PC-9 (cell line): ENCODE data around the gene TPP1. TPM values are rescaled to one million over a fixed set of nuclear protein-coding genes. Genes with fewer than 3 reads are reported as not detected.

Experiments used
- BruUV-seq: library from RNA; stranded (reverse); fragments of 400-500 nt; replicated peaks from 2 replicates; lab custom pipeline; 2021; lab: Mats Ljungman, UMichigan
- CTCF ChIA-PET: fragments of 300-600 bp; sonication (Branson Sonifier 250); formaldehyde crosslinking; loops from one replicate; lab custom pipeline; 2022; ENCODE audit warnings: antibody characterized with exemption; lab: Charles Lee
- POLR2A ChIA-PET: fragments of 300-600 bp; sonication (Branson Sonifier 250); formaldehyde crosslinking; loops from one replicate; lab custom pipeline; 2022; ENCODE audit warnings: antibody characterized with exemption; ENCODE audit not compliant: unreplicated experiment; lab: Charles Lee
- DNase-seq, 2 experiments: peaks; one replicate each; pipeline versions ENCODE4 v3.0.0 to v3.0.0-alpha.2; 2015 to 2022; ENCODE audit warnings: mixed read lengths in 1 of 2
- H2AFZ ChIP-seq: fragments of 200-600 bp; sonication (generic); 2 replicates; pipeline ENCODE4 v1.8.1; 2017; ENCODE audit warnings: antibody characterized with exemption
- H3F3A ChIP-seq: fragments of 200-600 bp; sonication (generic); 2 replicates; pipeline ENCODE4 v1.8.1; 2017; ENCODE audit warnings: antibody characterized with exemption, mild to moderate bottlenecking, low read depth; ENCODE audit not compliant: insufficient read depth
- H3K27ac ChIP-seq: fragments of 200-600 bp; sonication (generic); 2 replicates; pipeline ENCODE4 v1.6.1; 2016; ENCODE audit warnings: mixed run types
- H3K27me3 ChIP-seq: fragments of 200-600 bp; sonication (generic); 2 replicates; pipeline ENCODE4 v1.6.1; 2016; ENCODE audit warnings: low read depth, mixed run types; ENCODE audit not compliant: insufficient read depth
- H3K36me3 ChIP-seq: fragments of 200-600 bp; sonication (generic); 2 replicates; pipeline ENCODE4 v1.6.1; 2016; ENCODE audit warnings: low read depth, mixed run types
- H3K4me1 ChIP-seq: fragments of 200-600 bp; sonication (generic); replicated peaks from 2 replicates; pipeline ENCODE4 v1.6.1; 2016; ENCODE audit warnings: mixed run types; ENCODE audit not compliant: insufficient read depth
- H3K4me2 ChIP-seq: fragments of 200-600 bp; sonication (generic); 2 replicates; pipeline ENCODE4 v1.6.1; 2017; ENCODE audit warnings: mixed run types
- H3K4me3 ChIP-seq: fragments of 200-600 bp; sonication (generic); 2 replicates; pipeline ENCODE4 v1.6.1; 2016; ENCODE audit warnings: mixed run types
- H3K79me2 ChIP-seq: fragments of 200-600 bp; sonication (generic); 2 replicates; pipeline ENCODE4 v1.6.1; 2017; ENCODE audit warnings: low read depth, mixed run types
- H3K9me2 ChIP-seq: fragments of 200-600 bp; sonication (generic); 2 replicates; pipeline ENCODE4 v1.8.1; 2017; ENCODE audit warnings: mild to moderate bottlenecking; ENCODE audit not compliant: insufficient read depth
- H3K9me3 ChIP-seq: fragments of 200-600 bp; sonication (generic); 2 replicates; pipeline ENCODE4 v1.8.1; 2016; ENCODE audit warnings: low read depth; ENCODE audit not compliant: insufficient read depth
- H4K20me1 ChIP-seq: fragments of 200-600 bp; sonication (generic); 2 replicates; pipeline ENCODE4 v1.8.1; 2017; ENCODE audit not compliant: insufficient read depth
- EZH2 ChIP-seq: fragments of 200-600 bp; sonication (generic); IDR thresholded peaks from 2 replicates; pipeline ENCODE4 v1.8.0; 2017; ENCODE audit warnings: antibody characterized with exemption, low read depth
- intact Hi-C: fragments of 100-400 bp; cut with micrococcal nuclease; formaldehyde crosslinking; loops from one replicate; pipeline ENCODE4 v1.10.0; 2022; ENCODE audit not compliant: unreplicated experiment
- total RNA-seq: library from RNA; stranded (reverse); gene quantifications from 2 replicates; pipeline ENCODE4 v1.2.3, GENCODE V29; 2021
- TF ChIP-seq, protein P1 (sequence below): fragments of 200-600 bp; sonication (generic); conservative IDR thresholded peaks from 2 replicates; pipeline ENCODE4 v1.6.1; 2017; ENCODE audit warnings: mixed run types, antibody characterized with exemption, mild to moderate bottlenecking, moderate library complexity

TPP1 gene
- total RNA-seq, 1 experiment from 2014 or later: 31.4 TPM

DNA sequence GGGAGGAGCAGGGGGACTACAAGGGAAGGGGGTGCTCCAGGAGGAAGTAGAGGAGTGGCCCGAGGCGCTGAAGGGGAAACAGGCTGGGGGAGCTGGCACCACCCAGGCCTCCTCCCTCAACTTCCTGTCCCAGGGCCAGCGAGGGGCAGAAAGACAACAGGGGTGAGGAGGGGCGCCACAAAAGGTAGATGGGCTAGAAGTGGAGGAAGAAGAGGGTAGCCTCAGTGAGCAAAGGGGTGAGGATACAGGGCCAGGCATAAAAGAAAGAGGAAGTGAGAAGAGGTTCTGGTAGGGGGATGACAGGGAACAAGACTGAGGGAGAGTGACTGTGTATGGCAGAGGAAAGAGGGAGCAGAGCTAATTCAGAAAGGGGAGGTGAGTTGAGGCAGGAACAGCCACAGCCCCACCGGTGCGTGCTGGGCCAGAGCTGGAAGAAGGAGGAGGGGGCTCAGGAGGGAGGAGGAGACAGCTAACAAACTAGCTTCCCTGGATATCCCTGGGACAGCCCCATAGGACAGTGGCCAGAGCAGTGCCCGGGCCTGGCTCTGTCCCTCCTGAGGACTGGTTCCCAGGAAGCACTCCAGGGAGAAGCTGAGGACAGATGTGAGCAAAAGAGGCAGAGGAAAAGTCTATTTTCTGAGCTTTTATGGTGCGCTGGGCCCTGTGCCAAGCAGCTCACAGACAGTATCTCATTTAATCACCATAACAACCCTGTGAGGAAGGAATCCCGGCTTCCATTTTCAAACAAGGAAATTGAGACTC, 27.9 kb upstream of the TPP1 start:
- no peak overlapping the region for H3K27ac ChIP-seq
- H3K79me2 ChIP-seq: no peaks in the 10 kb centered on the region

DNA sequence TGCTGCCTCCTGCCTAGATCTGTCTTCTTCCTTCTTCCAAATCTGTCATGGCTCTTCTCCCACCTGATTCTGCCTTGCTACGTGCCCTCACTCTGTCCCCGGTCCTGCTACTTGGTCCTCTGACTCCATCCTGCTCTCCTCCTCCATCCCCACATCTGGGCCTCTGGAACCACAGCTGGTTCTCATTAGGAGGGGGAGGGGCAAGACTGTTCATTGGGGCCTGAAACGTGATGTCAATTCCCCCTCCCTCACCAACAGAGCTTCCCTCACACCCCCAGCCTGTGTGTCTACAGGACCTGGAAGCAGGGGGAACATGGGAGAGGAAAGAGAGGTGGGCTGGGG, 27.3 kb upstream of the TPP1 start:
- peaks cover 2% of the 10 kb centered on the region; the same call in 1 of the 2 replicates for H3K27me3 ChIP-seq
- ChIA-PET POLR2A (no interaction called here), CTCF (interaction anchor here (0.6 kb wide), 1 partner anchor 66 kb away, joined by 6 read pairs; no protein-coding TSS in a partner anchor)
- no TSS peak for BruUV-seq
- intact Hi-C loops: no loop called here
- no peaks in the 10 kb centered on the region for H3F3A ChIP-seq
- no peak overlapping the region for H3K27ac ChIP-seq
- TF ChIP-seq EZH2: no peak
- TF ChIP-seq, protein P1, sequence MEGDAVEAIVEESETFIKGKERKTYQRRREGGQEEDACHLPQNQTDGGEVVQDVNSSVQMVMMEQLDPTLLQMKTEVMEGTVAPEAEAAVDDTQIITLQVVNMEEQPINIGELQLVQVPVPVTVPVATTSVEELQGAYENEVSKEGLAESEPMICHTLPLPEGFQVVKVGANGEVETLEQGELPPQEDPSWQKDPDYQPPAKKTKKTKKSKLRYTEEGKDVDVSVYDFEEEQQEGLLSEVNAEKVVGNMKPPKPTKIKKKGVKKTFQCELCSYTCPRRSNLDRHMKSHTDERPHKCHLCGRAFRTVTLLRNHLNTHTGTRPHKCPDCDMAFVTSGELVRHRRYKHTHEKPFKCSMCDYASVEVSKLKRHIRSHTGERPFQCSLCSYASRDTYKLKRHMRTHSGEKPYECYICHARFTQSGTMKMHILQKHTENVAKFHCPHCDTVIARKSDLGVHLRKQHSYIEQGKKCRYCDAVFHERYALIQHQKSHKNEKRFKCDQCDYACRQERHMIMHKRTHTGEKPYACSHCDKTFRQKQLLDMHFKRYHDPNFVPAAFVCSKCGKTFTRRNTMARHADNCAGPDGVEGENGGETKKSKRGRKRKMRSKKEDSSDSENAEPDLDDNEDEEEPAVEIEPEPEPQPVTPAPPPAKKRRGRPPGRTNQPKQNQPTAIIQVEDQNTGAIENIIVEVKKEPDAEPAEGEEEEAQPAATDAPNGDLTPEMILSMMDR: no peak
- H3K4me2 ChIP-seq: no peak overlapping the region
- H3K9me3 ChIP-seq: no peaks in the 10 kb centered on the region
- H3K79me2 ChIP-seq: no peaks in the 10 kb centered on the region
- no peaks in the 10 kb centered on the region for H3K36me3 ChIP-seq
- no peak for DNase-seq
- H3K4me1 ChIP-seq: no peaks in the 10 kb centered on the region
- H4K20me1 ChIP-seq: no peaks in the 10 kb centered on the region
- no peak overlapping the region for H3K4me3 ChIP-seq
- H3K9me2 ChIP-seq: no peaks in the 10 kb centered on the region
- H2AFZ ChIP-seq: no peak overlapping the region

More for the DNA sequence above, 27.9 kb upstream of the TPP1 start:
- H3K27me3 ChIP-seq: peaks cover 2% of the 10 kb centered on the region; the same call in 1 of the 2 replicates
- no peak for TF ChIP-seq EZH2
- TF ChIP-seq, protein P1: no peak
- no peak overlapping the region for H2AFZ ChIP-seq
- H4K20me1 ChIP-seq: no peaks in the 10 kb centered on the region
- no peak overlapping the region for H3K4me3 ChIP-seq
- POLR2A ChIA-PET: no interaction called here
- intact Hi-C loops: no loop called here
- H3K4me2 ChIP-seq: no peak overlapping the region
- no peaks in the 10 kb centered on the region for H3K9me2 ChIP-seq
- no peaks in the 10 kb centered on the region for H3K9me3 ChIP-seq
- no peaks in the 10 kb centered on the region for H3K36me3 ChIP-seq
- BruUV-seq: no TSS peak
- no peaks in the 10 kb centered on the region for H3K4me1 ChIP-seq
- H3F3A ChIP-seq: no peaks in the 10 kb centered on the region
- CTCF ChIA-PET: interaction anchor here (0.6 kb wide), 1 partner anchor 67 kb away, joined by 6 read pairs; no protein-coding TSS in a partner anchor
- no peak for DNase-seq

DNA sequence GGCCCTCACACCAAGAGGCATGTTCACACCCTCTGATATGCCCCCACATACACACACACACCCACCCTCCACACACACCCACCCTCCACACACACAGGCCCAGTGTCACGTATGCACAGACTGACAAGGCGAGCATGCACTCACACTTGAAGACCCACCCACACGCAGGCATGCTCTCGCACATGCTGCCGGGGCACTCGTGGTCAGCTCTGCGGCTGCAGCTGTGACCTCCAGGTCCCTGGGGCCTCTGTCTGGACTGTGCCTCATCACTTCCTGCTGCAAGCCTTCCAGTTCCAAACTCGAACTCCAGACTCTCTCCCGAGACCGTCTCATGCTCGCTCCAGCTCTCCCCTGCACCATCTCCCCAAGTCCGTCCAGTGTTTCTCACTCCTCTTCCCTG, 26.8 kb upstream of the TPP1 start:
- Histone ChIP-seq H3K4me3 (no peak overlapping the region), H3K27ac (no peak overlapping the region), H2AFZ (no peak overlapping the region), H3K4me1 (no peaks in the 10 kb centered on the region), H3K79me2 (no peaks in the 10 kb centered on the region), H4K20me1 (no peaks in the 10 kb centered on the region), H3K36me3 (no peaks in the 10 kb centered on the region), H3K9me2 (no peaks in the 10 kb centered on the region), H3K27me3 (peaks cover 2% of the 10 kb centered on the region; the same call in 1 of the 2 replicates), H3F3A (no peaks in the 10 kb centered on the region), H3K9me3 (no peaks in the 10 kb centered on the region), H3K4me2 (no peak overlapping the region)
- intact Hi-C loops: no loop called here
- BruUV-seq: no TSS peak
- CTCF ChIA-PET: interaction anchor here (0.6 kb wide), 1 partner anchor 66 kb away, joined by 6 read pairs; no protein-coding TSS in a partner anchor
- POLR2A ChIA-PET: no interaction called here
- no peak for TF ChIP-seq EZH2
- TF ChIP-seq, protein P1: no peak
- no peak for DNase-seq
